ENCODE data around the gene STXBP3.

DNA sequence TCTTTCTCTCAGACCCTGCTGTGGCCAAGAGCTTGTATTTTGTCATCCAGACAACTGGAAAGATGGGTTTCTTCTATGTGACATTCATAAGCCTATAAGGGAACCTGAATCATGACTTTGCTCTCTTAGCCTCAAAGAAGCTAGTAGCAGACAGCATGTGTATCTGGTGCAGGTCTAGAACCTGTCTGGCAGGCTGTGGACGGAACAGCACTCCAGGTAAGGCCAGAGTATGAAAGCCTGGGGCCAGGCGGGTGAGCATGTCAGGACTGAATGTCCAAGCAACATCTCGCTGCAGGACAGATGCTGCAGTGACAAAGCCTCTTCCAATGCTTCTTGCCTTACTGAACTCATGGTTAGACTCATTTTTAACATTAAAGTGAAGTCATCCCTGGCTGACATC is 77.6 kb downstream of the STXBP3 start:
- no peak for TF ChIP-seq EZH2 (IDR thresholded peaks at IDR 0.05; ENCODE audit: borderline replicate concordance, insufficient read depth, low read depth, low read length, poor library complexity, severe bottlenecking)
- TF ChIP-seq, protein P1, sequence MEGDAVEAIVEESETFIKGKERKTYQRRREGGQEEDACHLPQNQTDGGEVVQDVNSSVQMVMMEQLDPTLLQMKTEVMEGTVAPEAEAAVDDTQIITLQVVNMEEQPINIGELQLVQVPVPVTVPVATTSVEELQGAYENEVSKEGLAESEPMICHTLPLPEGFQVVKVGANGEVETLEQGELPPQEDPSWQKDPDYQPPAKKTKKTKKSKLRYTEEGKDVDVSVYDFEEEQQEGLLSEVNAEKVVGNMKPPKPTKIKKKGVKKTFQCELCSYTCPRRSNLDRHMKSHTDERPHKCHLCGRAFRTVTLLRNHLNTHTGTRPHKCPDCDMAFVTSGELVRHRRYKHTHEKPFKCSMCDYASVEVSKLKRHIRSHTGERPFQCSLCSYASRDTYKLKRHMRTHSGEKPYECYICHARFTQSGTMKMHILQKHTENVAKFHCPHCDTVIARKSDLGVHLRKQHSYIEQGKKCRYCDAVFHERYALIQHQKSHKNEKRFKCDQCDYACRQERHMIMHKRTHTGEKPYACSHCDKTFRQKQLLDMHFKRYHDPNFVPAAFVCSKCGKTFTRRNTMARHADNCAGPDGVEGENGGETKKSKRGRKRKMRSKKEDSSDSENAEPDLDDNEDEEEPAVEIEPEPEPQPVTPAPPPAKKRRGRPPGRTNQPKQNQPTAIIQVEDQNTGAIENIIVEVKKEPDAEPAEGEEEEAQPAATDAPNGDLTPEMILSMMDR (IDR thresholded peaks at IDR 0.05) = no peak

Measured in B cell (primary cell).